Measurements from ENCODE around the gene INHBB. TPM values are rescaled to one million over a fixed set of nuclear protein-coding genes. Genes with fewer than 3 reads are reported as not detected.

INHBB gene
- total and polyA plus RNA-seq, 4 donors, result 0.97 to 7.8 (median 5.8) TPM

- ATAC-seq (ENCODE audit: insufficient read depth, low FRiP score), result no peak
Measured at GRCh38 chr2:120378605-120379004, 32.7 kb downstream of the INHBB start.

GRCh38 chr2:120379916-120380893 is 34.3 kb downstream of the INHBB start:
- no peaks in the 10 kb centered on the region for H3K27me3 ChIP-seq (ENCODE audit: control insufficient read depth in 3 of 3, insufficient read depth in 3 of 3, low read length in 2 of 3)
- no peaks in the 10 kb centered on the region for H3K9me3 ChIP-seq (ENCODE audit: control insufficient read depth in 4 of 4, insufficient read depth in 3 of 4, low read length in 3 of 4)
- DNase-seq (peak; percentile 13 to 49 (median 44)), ATAC-seq (ENCODE audit: insufficient read depth, low FRiP score) (no peak)
- H3K4me3 ChIP-seq, result no peak overlapping the region
- H3K9ac ChIP-seq (ENCODE audit: insufficient read depth in 1 of 2, low read length in 2 of 2), result no peak overlapping the region
- H3K36me3 ChIP-seq (ENCODE audit: control insufficient read depth in 4 of 4, insufficient read depth in 4 of 4, low read length in 4 of 4), result no peaks in the 10 kb centered on the region
- no peak for TF ChIP-seq CTCF (IDR thresholded peaks at IDR 0.05; ENCODE audit: control extremely low read depth, extremely low read depth)
- no peak overlapping the region for H3K27ac ChIP-seq (ENCODE audit: low read depth in 1 of 2, low read length in 1 of 2)
- WGBS, 2 donors, result 76 to 85% methylated on average over 21 of the region's 21 CpGs
- H3K4me1 ChIP-seq (ENCODE audit: control insufficient read depth in 5 of 5, insufficient read depth in 5 of 5, low read length in 5 of 5), result peaks cover 0 to 6% (median 0%) of the 10 kb centered on the region in 5 donors

More at GRCh38 chr2:120378605-120379004, 32.7 kb downstream of the INHBB start:
- Histone ChIP-seq H3K27me3 (ENCODE audit: control insufficient read depth in 3 of 3, insufficient read depth in 3 of 3, low read length in 2 of 3) (no peaks in the 10 kb centered on the region), H3K9me3 (ENCODE audit: control insufficient read depth in 4 of 4, insufficient read depth in 3 of 4, low read length in 3 of 4) (no peaks in the 10 kb centered on the region), H3K4me3 (no peak overlapping the region), H3K36me3 (ENCODE audit: control insufficient read depth in 4 of 4, insufficient read depth in 4 of 4, low read length in 4 of 4) (no peaks in the 10 kb centered on the region), H3K27ac (ENCODE audit: low read depth in 1 of 2, low read length in 1 of 2) (no peak overlapping the region), H3K4me1 (ENCODE audit: control insufficient read depth in 5 of 5, insufficient read depth in 5 of 5, low read length in 5 of 5) (peaks cover 0 to 2% (median 0%) of the 10 kb centered on the region in 5 donors), H3K9ac (ENCODE audit: insufficient read depth in 1 of 2, low read length in 2 of 2) (no peak overlapping the region)
- WGBS, 2 donors, result 74 to 87% methylated on average over 3 of the region's 3 CpGs
- TF ChIP-seq CTCF (IDR thresholded peaks at IDR 0.05; ENCODE audit: control extremely low read depth, extremely low read depth), result no peak
- DNase-seq, result no peak

DNA sequence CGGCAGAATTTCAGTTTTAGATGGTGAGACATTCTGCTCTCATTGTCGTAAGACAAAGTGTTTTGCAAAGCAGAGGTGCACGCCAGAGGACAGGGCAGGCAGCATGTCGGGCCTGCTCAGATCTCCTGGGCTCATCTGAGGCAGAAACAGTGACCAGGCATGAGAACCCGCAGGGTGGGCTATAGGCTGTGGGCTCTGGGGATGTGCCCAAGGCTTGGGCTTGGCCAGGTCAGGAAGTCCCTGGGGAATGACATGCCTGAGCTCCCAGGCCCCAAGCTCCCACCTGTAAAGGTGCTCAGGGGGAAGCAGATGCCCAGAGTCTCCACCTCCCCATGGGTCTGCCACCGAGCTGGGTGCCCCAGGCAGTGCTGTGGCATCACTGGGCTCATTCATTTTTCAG is 35.3 kb downstream of the INHBB start:
- peaks cover 0 to 6% (median 0%) of the 10 kb centered on the region in 5 donors for H3K4me1 ChIP-seq (ENCODE audit: control insufficient read depth in 5 of 5, insufficient read depth in 5 of 5, low read length in 5 of 5)
- DNase-seq, result no peak
- TF ChIP-seq CTCF (IDR thresholded peaks at IDR 0.05; ENCODE audit: control extremely low read depth, extremely low read depth), result no peak
- H3K36me3 ChIP-seq (ENCODE audit: control insufficient read depth in 4 of 4, insufficient read depth in 4 of 4, low read length in 4 of 4), result no peaks in the 10 kb centered on the region
- no peak overlapping the region for H3K4me3 ChIP-seq
- WGBS, 2 donors, result 90 to 91% methylated on average over 6 of the region's 6 CpGs
- no peak overlapping the region for H3K27ac ChIP-seq (ENCODE audit: low read depth in 1 of 2, low read length in 1 of 2)
- ATAC-seq (ENCODE audit: insufficient read depth, low FRiP score), result no peak
- H3K27me3 ChIP-seq (ENCODE audit: control insufficient read depth in 3 of 3, insufficient read depth in 3 of 3, low read length in 2 of 3), result no peaks in the 10 kb centered on the region
- no peaks in the 10 kb centered on the region for H3K9me3 ChIP-seq (ENCODE audit: control insufficient read depth in 4 of 4, insufficient read depth in 3 of 4, low read length in 3 of 4)
- no peak overlapping the region for H3K9ac ChIP-seq (ENCODE audit: insufficient read depth in 1 of 2, low read length in 2 of 2)
